Retinal pigment epithelial cell (primary cell): ENCODE results near the gene NOTCH1.
A peak's percentile ranks its signal among the peaks of the same experiment; 100 is the strongest.

Experiments
- DNase-seq: peaks from one replicate; pipeline ENCODE4 v3.0.0-alpha.2; 2010; ENCODE audit warnings: low read depth
- H3K4me3 ChIP-seq: 2 replicates; pipeline ENCODE4 v1.5.1; 2011; ENCODE audit warnings: mild to moderate bottlenecking, low read length, control low read depth, moderate library complexity
- CTCF ChIP-seq: conservative IDR thresholded peaks from 2 replicates; pipeline ENCODE4 v1.5.1; 2011; ENCODE audit warnings: low read depth, low read length, control low read depth, inconsistent platforms

NOTCH1 gene

GRCh38 chr9:136537411-136537810 lies 8.4 kb downstream of the NOTCH1 start:
- no peak for TF ChIP-seq CTCF

GRCh38 chr9:136536721-136537241 lies 9.1 kb downstream of the NOTCH1 start:
- TF ChIP-seq CTCF = peak; percentile 14
- no peak for DNase-seq
- H3K4me3 ChIP-seq = no peak overlapping the region

More at GRCh38 chr9:136537411-136537810, 8.4 kb downstream of the NOTCH1 start:
- H3K4me3 ChIP-seq = no peak overlapping the region
- no peak for DNase-seq

- no peak overlapping the region for H3K4me3 ChIP-seq
- DNase-seq = no peak
- no peak for TF ChIP-seq CTCF
Observed at GRCh38 chr9:136536051-136536720, 9.7 kb downstream of the NOTCH1 start.

- DNase-seq = no peak
- TF ChIP-seq CTCF = no peak
- H3K4me3 ChIP-seq = no peak overlapping the region
Observed at GRCh38 chr9:136535070-136535469, 10.8 kb downstream of the NOTCH1 start.

- no peak for DNase-seq
- no peak for TF ChIP-seq CTCF
- no peak overlapping the region for H3K4me3 ChIP-seq
Observed at GRCh38 chr9:136534366-136534765, 11.5 kb downstream of the NOTCH1 start.

- no peak for DNase-seq
- H3K4me3 ChIP-seq = no peak overlapping the region
- no peak for TF ChIP-seq CTCF
Observed at GRCh38 chr9:136533775-136534157, 12.1 kb downstream of the NOTCH1 start.
